K562 (cell line): ENCODE data around the gene TRNAU1AP. TPM values are rescaled to one million over a fixed set of nuclear protein-coding genes. Genes with fewer than 3 reads are reported as not detected.

Experiments used
- ATF3 ChIP-seq, 2 experiments: fragments of 450-650 bp in 1 of 2; sonication (generic) in 1 of 2; formaldehyde crosslinking in 1 of 2; IDR thresholded peaks in 1 of 2; conservative IDR thresholded peaks in 1 of 2; 2 replicates each; pipeline versions ENCODE4 v1.6.1 to v1.8.1; 2016 to 2023; ENCODE audit warnings: mild to moderate bottlenecking in 2 of 2, moderate library complexity in 2 of 2, inconsistent platforms in 1 of 2, missing genetic modification reagents in 1 of 2
- CREB1 ChIP-seq, 2 experiments: sonication (generic) in 1 of 2; formaldehyde crosslinking in 1 of 2; IDR thresholded peaks; 2 replicates each; pipeline versions ENCODE4 v1.6.1 to v1.8.0; 2012 to 2022; ENCODE audit warnings: inconsistent platforms in 1 of 2, mild to moderate bottlenecking in 1 of 2, missing genetic modification reagents in 1 of 2, moderate library complexity in 1 of 2
- E2F8 ChIP-seq: fragments of 450-650 bp; IDR thresholded peaks from 2 replicates; pipeline ENCODE4 v1.7.1; 2018; ENCODE audit warnings: mild to moderate bottlenecking, low read depth; ENCODE audit not compliant: partially characterized antibody
- E4F1 ChIP-seq: fragments of 250-450 bp; sonication (Bioruptor Pico); IDR thresholded peaks from 2 replicates; pipeline ENCODE4 v1.5.0; 2021; ENCODE audit warnings: mild to moderate bottlenecking, borderline replicate concordance
- EGR1 ChIP-seq: fragments of 450-650 bp; conservative IDR thresholded peaks from 2 replicates; pipeline ENCODE4 v1.6.1; 2017; ENCODE audit warnings: mild to moderate bottlenecking
- EP400 ChIP-seq: fragments of 450-650 bp; IDR thresholded peaks from 2 replicates; pipeline ENCODE4 v1.6.1; 2017; ENCODE audit warnings: antibody characterized with exemption, mild to moderate bottlenecking, moderate library complexity
- PHB ChIP-seq: fragments of 250-450 bp; sonication (Bioruptor Pico); IDR thresholded peaks from 2 replicates; pipeline ENCODE4 v1.5.0; 2021
- RAD21 ChIP-seq, 2 experiments: fragments of 250-450 bp in 1 of 2; fragments of 450-650 bp in 1 of 2; sonication (Bioruptor Pico) in 1 of 2; formaldehyde crosslinking in 1 of 2; IDR thresholded peaks in 1 of 2; conservative IDR thresholded peaks in 1 of 2; 2 replicates each; pipeline versions ENCODE4 v1.4.0 to v1.8.0; 2020 to 2022; ENCODE audit warnings: mild to moderate bottlenecking in 2 of 2, moderate library complexity in 1 of 2
- RBBP5 ChIP-seq: fragments of 200-600 bp; sonication (generic); IDR thresholded peaks from 2 replicates; pipeline ENCODE4 v1.6.1; 2012; ENCODE audit warnings: borderline replicate concordance, mild to moderate bottlenecking, low read length, control low read depth, inconsistent platforms; ENCODE audit not compliant: insufficient read depth, poor library complexity, severe bottlenecking
- TCF7 ChIP-seq: sonication (generic); IDR thresholded peaks from 2 replicates; pipeline ENCODE4 v1.6.1; 2016; ENCODE audit warnings: antibody characterized with exemption, borderline replicate concordance
- TEAD4 ChIP-seq, 2 experiments: sonication (generic) in 1 of 2; formaldehyde crosslinking in 1 of 2; IDR thresholded peaks; 2 replicates each; pipeline versions ENCODE4 v1.6.1 to v1.8.0; 2012 to 2022; ENCODE audit warnings: borderline replicate concordance in 1 of 2, inconsistent platforms in 1 of 2, low read length in 1 of 2, mild to moderate bottlenecking in 1 of 2, missing genetic modification reagents in 1 of 2
- ZHX1 ChIP-seq: fragments of 150-350 bp; conservative IDR thresholded peaks from 2 replicates; pipeline ENCODE4 v1.6.1; 2014; ENCODE audit warnings: low read length
- ZNF224 ChIP-seq: sonication (generic); formaldehyde crosslinking; IDR thresholded peaks from 2 replicates; pipeline ENCODE4 v1.8.0; 2022; ENCODE audit warnings: mild to moderate bottlenecking, missing genetic modification reagents
- ZNF384 ChIP-seq: IDR thresholded peaks from 2 replicates; pipeline ENCODE4 v1.6.1; 2012; ENCODE audit warnings: low read depth, low read length, improper control_type of control experiment
- ZSCAN29 ChIP-seq: fragments of 450-650 bp; IDR thresholded peaks from 2 replicates; pipeline ENCODE4 v1.6.1; 2017
- polyA plus RNA-seq, 8 experiments: library from polyadenylated mRNA; depleted of rRNA in 4 of 8; stranded (reverse) in 5 of 8; unstranded in 3 of 8; fragments of >200 nt; fragmentation: Nextera tagmentation in 2 of 8; fragmentation: Illumina TruSeq in 1 of 8; extraction: Ambion mirVana in 2 of 8; extraction: Trizol in 1 of 8; gene quantifications; 2 replicates each; pipeline versions ENCODE4 v1.2.1 to v1.2.3, GENCODE V29; 2011 to 2014; ENCODE audit warnings: inconsistent platforms in 1 of 8, missing spikeins in 1 of 8
- total RNA-seq, 7 experiments: library from RNA; depleted of rRNA in 6 of 7; stranded (reverse); fragments of >200 nt in 6 of 7; fragmentation: Illumina TruSeq in 2 of 7; extraction: Trizol in 2 of 7; gene quantifications; 2 replicates each; pipeline versions ENCODE4 v1.2.1 to v1.2.3, GENCODE V29; 2011 to 2021; ENCODE audit warnings: low replicate concordance in 1 of 7

TRNAU1AP gene
- total and polyA plus RNA-seq, 9 of the 15 experiments (the other 6 are each of a cell fraction or from before 2014, with no cell fraction given) = 34.9 to 110 (median 46.3) TPM

GRCh38 chr1:28602536-28603439 is 49.9 kb downstream of the TRNAU1AP start (continued):
- TF ChIP-seq RBBP5 (no peak), TCF7 (no peak), EGR1 (no peak), E2F8 (no peak), ZNF384 (peak; percentile 79), ATF3 (IDR thresholded peaks at IDR 0.05) (no peak), ATF3 (CRISPR knock-in tag; conservative IDR thresholded peaks at IDR 0.05) (no peak), E4F1 (CRISPR knock-in tag) (no peak), EP400 (peak; percentile 26; the same call in 1 of the 2 replicates), RAD21 (CRISPR knock-in tag; conservative IDR thresholded peaks at IDR 0.05 in 1 of 2, IDR thresholded peaks at IDR 0.05 in 1 of 2) (peak; percentile 92 to 97), ZNF224 (CRISPR knock-in tag) (no peak), PHB (no peak), TEAD4 (IDR thresholded peaks at IDR 0.05; ENCODE audit: low read length) (peak; percentile 11; the same call in 1 of the 2 replicates), TEAD4 (CRISPR knock-in tag; IDR thresholded peaks at IDR 0.05; ENCODE audit: borderline replicate concordance) (no peak), ZSCAN29 (no peak), ZHX1 (no peak), CREB1 (IDR thresholded peaks at IDR 0.05) (no peak), CREB1 (CRISPR knock-in tag; IDR thresholded peaks at IDR 0.05) (no peak)
